ENCODE data around the gene S1PR4. TPM values are rescaled to one million over a fixed set of nuclear protein-coding genes. Genes with fewer than 3 reads are reported as not detected.

Gene S1PR4
- total and polyA plus RNA-seq, 2 donors (not counting 1 experiment from before 2014, with no cell fraction given): not detected

DNA sequence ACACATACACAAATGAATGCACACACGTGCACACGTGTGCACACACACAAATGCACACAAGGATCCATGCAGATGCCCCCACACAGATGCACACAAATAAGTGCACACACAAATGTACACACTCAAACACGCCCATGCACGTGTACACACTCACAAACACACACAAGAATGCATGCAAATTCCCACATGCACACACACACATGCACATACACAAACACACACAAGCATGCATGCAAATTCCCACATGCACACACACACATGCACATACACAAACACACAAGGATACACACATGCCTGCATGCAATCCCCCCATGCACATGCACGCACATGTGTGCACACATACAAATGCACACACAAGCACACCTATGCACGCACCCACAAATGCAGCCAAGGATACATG, 29.5 kb upstream of the S1PR4 start:
- H2AFZ ChIP-seq (ENCODE audit: low read length): no peak overlapping the region
- H3K79me2 ChIP-seq (ENCODE audit: control insufficient read depth, insufficient read depth, low read length): no peaks in the 10 kb centered on the region
- DNase-seq (ENCODE audit: low read depth in 2 of 2): no peak
- no peak overlapping the region for H3K4me3 ChIP-seq (replicated peaks in 1 of 4; ENCODE audit: control extremely low read depth in 1 of 4, insufficient read depth in 1 of 4, low read depth in 3 of 4, low read length in 4 of 4)
- no peak overlapping the region for H3K27ac ChIP-seq (ENCODE audit: insufficient read depth, low read length)
- no peaks in the 10 kb centered on the region for H4K20me1 ChIP-seq (ENCODE audit: control insufficient read depth, extremely low read depth, insufficient read depth, low read length)
- TF ChIP-seq, protein P1, sequence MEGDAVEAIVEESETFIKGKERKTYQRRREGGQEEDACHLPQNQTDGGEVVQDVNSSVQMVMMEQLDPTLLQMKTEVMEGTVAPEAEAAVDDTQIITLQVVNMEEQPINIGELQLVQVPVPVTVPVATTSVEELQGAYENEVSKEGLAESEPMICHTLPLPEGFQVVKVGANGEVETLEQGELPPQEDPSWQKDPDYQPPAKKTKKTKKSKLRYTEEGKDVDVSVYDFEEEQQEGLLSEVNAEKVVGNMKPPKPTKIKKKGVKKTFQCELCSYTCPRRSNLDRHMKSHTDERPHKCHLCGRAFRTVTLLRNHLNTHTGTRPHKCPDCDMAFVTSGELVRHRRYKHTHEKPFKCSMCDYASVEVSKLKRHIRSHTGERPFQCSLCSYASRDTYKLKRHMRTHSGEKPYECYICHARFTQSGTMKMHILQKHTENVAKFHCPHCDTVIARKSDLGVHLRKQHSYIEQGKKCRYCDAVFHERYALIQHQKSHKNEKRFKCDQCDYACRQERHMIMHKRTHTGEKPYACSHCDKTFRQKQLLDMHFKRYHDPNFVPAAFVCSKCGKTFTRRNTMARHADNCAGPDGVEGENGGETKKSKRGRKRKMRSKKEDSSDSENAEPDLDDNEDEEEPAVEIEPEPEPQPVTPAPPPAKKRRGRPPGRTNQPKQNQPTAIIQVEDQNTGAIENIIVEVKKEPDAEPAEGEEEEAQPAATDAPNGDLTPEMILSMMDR (conservative IDR thresholded peaks at IDR 0.05 in 1 of 2, IDR thresholded peaks at IDR 0.05 in 1 of 2; ENCODE audit: low read depth in 1 of 2, low read length in 2 of 2): no peak
- no peak for TF ChIP-seq EZH2 (IDR thresholded peaks at IDR 0.05; ENCODE audit: low read length, missing control alignments)
- H3K4me1 ChIP-seq (ENCODE audit: control insufficient read depth, extremely low read depth, insufficient read depth, low read length): no peaks in the 10 kb centered on the region
- no peaks in the 10 kb centered on the region for H3K27me3 ChIP-seq (ENCODE audit: control insufficient read depth, insufficient read depth, low read length)
- no peak overlapping the region for H3K9ac ChIP-seq (ENCODE audit: insufficient read depth, low read length)
- no peaks in the 10 kb centered on the region for H3K36me3 ChIP-seq (ENCODE audit: control insufficient read depth, insufficient read depth, low read length)
- no peak overlapping the region for H3K4me2 ChIP-seq (ENCODE audit: extremely low read depth, insufficient read depth, low read length)
- no peaks in the 10 kb centered on the region for H3K9me3 ChIP-seq (ENCODE audit: control insufficient read depth, insufficient read depth, low read depth, low read length)

DNA sequence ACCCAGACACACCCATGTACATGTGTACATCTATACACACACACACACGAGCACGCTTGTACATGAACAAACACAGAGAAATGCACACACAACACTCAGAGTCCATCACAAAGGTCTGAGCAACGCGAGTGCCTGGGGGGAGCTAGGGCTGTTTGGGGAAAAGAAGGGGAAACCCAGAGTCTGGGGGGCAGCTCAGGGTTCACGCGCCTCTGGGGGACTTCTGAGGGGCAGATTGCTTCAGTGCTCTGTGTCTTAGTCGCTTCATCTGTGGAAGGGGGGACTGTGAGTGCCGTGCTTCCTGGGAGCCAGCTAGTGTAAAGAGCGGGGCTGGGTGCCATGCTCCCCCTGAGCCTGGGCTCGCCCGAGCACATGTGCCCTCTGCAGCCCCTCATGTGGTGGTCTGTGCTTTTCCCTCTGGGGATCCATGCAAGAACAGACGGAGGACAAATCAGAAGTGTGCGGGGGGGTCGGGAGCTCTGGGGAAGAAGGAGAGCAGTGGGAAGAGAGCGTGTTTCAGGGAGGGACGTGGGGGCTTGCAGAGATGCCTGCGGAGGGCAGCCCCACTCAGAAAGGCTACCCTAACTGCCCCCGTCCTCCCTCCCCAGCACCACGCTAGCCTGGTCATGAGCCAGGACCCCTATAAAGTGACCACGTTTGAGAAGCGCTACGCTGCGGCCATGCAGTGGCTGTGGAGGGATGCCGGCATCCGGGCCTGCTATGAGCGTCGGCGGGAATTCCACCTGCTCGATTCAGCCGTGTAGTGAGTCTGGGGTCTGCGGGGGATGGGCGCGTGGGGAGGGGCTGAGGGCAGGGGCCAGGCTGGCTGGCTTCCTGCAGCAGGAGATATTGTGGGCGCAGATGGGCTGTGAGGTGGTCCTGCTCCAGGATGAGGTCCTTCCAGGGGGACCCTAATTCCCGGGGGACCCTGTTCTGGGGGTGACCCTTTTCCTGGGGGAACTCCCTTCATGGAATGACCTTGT, 28.8 kb upstream of the S1PR4 start:
- Histone ChIP-seq H3K4me2 (ENCODE audit: extremely low read depth, insufficient read depth, low read length) (no peak overlapping the region), H3K9ac (ENCODE audit: insufficient read depth, low read length) (no peak overlapping the region), H4K20me1 (ENCODE audit: control insufficient read depth, extremely low read depth, insufficient read depth, low read length) (no peaks in the 10 kb centered on the region), H3K27ac (ENCODE audit: insufficient read depth, low read length) (no peak overlapping the region), H2AFZ (ENCODE audit: low read length) (no peak overlapping the region), H3K27me3 (ENCODE audit: control insufficient read depth, insufficient read depth, low read length) (no peaks in the 10 kb centered on the region), H3K4me1 (ENCODE audit: control insufficient read depth, extremely low read depth, insufficient read depth, low read length) (peaks cover 3% of the 10 kb centered on the region), H3K36me3 (ENCODE audit: control insufficient read depth, insufficient read depth, low read length) (no peaks in the 10 kb centered on the region), H3K4me3 (replicated peaks in 1 of 4; ENCODE audit: control extremely low read depth in 1 of 4, insufficient read depth in 1 of 4, low read depth in 3 of 4, low read length in 4 of 4) (no peak overlapping the region), H3K9me3 (ENCODE audit: control insufficient read depth, insufficient read depth, low read depth, low read length) (no peaks in the 10 kb centered on the region), H3K79me2 (ENCODE audit: control insufficient read depth, insufficient read depth, low read length) (no peaks in the 10 kb centered on the region)
- TF ChIP-seq, protein P1 (conservative IDR thresholded peaks at IDR 0.05 in 1 of 2, IDR thresholded peaks at IDR 0.05 in 1 of 2; ENCODE audit: low read depth in 1 of 2, low read length in 2 of 2): no peak
- no peak for TF ChIP-seq EZH2 (IDR thresholded peaks at IDR 0.05; ENCODE audit: low read length, missing control alignments)
- no peak for DNase-seq (ENCODE audit: low read depth in 2 of 2)

DNA sequence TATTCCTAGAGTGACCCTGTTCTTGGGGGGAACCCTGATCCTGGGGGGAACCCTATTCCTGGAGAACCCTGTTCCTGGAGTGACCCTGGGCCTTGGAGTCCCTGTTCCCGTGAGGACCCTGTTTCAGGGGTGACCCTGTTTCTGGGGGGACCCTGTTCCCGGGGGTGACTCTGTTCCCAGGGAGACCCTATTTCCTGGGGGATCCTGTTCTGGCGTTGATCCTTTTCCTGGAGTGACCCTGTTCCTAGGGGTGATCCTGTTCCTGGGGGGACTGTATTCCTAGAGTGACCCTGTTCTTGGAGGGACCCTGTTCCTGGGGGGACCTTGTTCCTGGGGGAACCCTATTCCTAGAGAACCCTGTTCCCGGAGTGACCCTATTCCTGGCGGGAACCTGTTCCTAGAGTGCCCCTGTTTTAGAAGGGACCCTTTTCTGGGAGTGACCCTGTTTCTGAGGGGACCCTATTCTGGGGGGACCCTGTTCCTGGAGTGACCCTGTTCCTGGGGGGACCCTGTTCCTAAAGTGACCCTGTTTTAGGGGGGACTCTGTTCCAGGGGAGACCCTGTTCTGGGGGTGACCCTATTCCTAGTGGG, 27.7 kb upstream of the S1PR4 start:
- H3K9ac ChIP-seq (ENCODE audit: insufficient read depth, low read length): no peak overlapping the region
- no peak overlapping the region for H2AFZ ChIP-seq (ENCODE audit: low read length)
- no peak for DNase-seq (ENCODE audit: low read depth in 2 of 2)
- H3K36me3 ChIP-seq (ENCODE audit: control insufficient read depth, insufficient read depth, low read length): no peaks in the 10 kb centered on the region
- H3K4me1 ChIP-seq (ENCODE audit: control insufficient read depth, extremely low read depth, insufficient read depth, low read length): peaks cover 6% of the 10 kb centered on the region
- H3K4me2 ChIP-seq (ENCODE audit: extremely low read depth, insufficient read depth, low read length): no peak overlapping the region
- no peaks in the 10 kb centered on the region for H3K79me2 ChIP-seq (ENCODE audit: control insufficient read depth, insufficient read depth, low read length)
- no peaks in the 10 kb centered on the region for H3K9me3 ChIP-seq (ENCODE audit: control insufficient read depth, insufficient read depth, low read depth, low read length)
- H3K27ac ChIP-seq (ENCODE audit: insufficient read depth, low read length): no peak overlapping the region
- H3K27me3 ChIP-seq (ENCODE audit: control insufficient read depth, insufficient read depth, low read length): no peaks in the 10 kb centered on the region
- TF ChIP-seq, protein P1 (conservative IDR thresholded peaks at IDR 0.05 in 1 of 2, IDR thresholded peaks at IDR 0.05 in 1 of 2; ENCODE audit: low read depth in 1 of 2, low read length in 2 of 2): no peak
- no peak for TF ChIP-seq EZH2 (IDR thresholded peaks at IDR 0.05; ENCODE audit: low read length, missing control alignments)
- no peak overlapping the region for H3K4me3 ChIP-seq (replicated peaks in 1 of 4; ENCODE audit: control extremely low read depth in 1 of 4, insufficient read depth in 1 of 4, low read depth in 3 of 4, low read length in 4 of 4)
- no peaks in the 10 kb centered on the region for H4K20me1 ChIP-seq (ENCODE audit: control insufficient read depth, extremely low read depth, insufficient read depth, low read length)

All from fibroblast of lung (primary cell).